ENCODE measurements around the gene PCP4.

The PCP4 gene

GRCh38 chr21:39863111-39863510 lies 4.1 kb upstream of the PCP4 start:
- Histone ChIP-seq H3K9me3 (ENCODE audit: control insufficient read depth, insufficient read depth, low read length) (no peaks in the 10 kb centered on the region), H3K27ac (ENCODE audit: low read length) (no peak overlapping the region), H3K36me3 (ENCODE audit: control insufficient read depth, insufficient read depth, low read length) (no peaks in the 10 kb centered on the region), H3K27me3 (ENCODE audit: control insufficient read depth, insufficient read depth, low read length) (no peaks in the 10 kb centered on the region), H3K4me1 (ENCODE audit: control insufficient read depth, insufficient read depth, low read length) (no peaks in the 10 kb centered on the region), H3K4me3 (ENCODE audit: low read length) (no peak overlapping the region)
- DNase-seq (ENCODE audit: low read depth, low spot score), result no peak
- no CpG with 5 or more reads among the region's 4 CpGs for WGBS (ENCODE audit: insufficient coverage, insufficient read length)

GRCh38 chr21:39866093-39866492 lies 1.1 kb upstream of the PCP4 start:
- H3K4me3 ChIP-seq (ENCODE audit: low read length), result no peak overlapping the region
- DNase-seq (ENCODE audit: low read depth, low spot score), result no peak
- no peaks in the 10 kb centered on the region for H3K4me1 ChIP-seq (ENCODE audit: control insufficient read depth, insufficient read depth, low read length)
- no CpG with 5 or more reads among the region's 10 CpGs for WGBS (ENCODE audit: insufficient coverage, insufficient read length)
- H3K9me3 ChIP-seq (ENCODE audit: control insufficient read depth, insufficient read depth, low read length), result no peaks in the 10 kb centered on the region
- no peaks in the 10 kb centered on the region for H3K27me3 ChIP-seq (ENCODE audit: control insufficient read depth, insufficient read depth, low read length)
- no peaks in the 10 kb centered on the region for H3K36me3 ChIP-seq (ENCODE audit: control insufficient read depth, insufficient read depth, low read length)
- no peak overlapping the region for H3K27ac ChIP-seq (ENCODE audit: low read length)

- no peak overlapping the region for H3K4me3 ChIP-seq (ENCODE audit: low read length)
- no peaks in the 10 kb centered on the region for H3K27me3 ChIP-seq (ENCODE audit: control insufficient read depth, insufficient read depth, low read length)
- H3K4me1 ChIP-seq (ENCODE audit: control insufficient read depth, insufficient read depth, low read length), result no peaks in the 10 kb centered on the region
- no peak for DNase-seq (ENCODE audit: low read depth, low spot score)
- no peaks in the 10 kb centered on the region for H3K36me3 ChIP-seq (ENCODE audit: control insufficient read depth, insufficient read depth, low read length)
- no peak overlapping the region for H3K27ac ChIP-seq (ENCODE audit: low read length)
- WGBS (ENCODE audit: insufficient coverage, insufficient read length), result no CpG with 5 or more reads among the region's 11 CpGs
- no peaks in the 10 kb centered on the region for H3K9me3 ChIP-seq (ENCODE audit: control insufficient read depth, insufficient read depth, low read length)
These were observed 2.0 kb downstream of the PCP4 start for GRCh38 chr21:39869141-39869818.

- no CpG with 5 or more reads among the region's 1 CpG for WGBS (ENCODE audit: insufficient coverage, insufficient read length)
- Histone ChIP-seq H3K4me3 (ENCODE audit: low read length) (no peak overlapping the region), H3K36me3 (ENCODE audit: control insufficient read depth, insufficient read depth, low read length) (no peaks in the 10 kb centered on the region), H3K4me1 (ENCODE audit: control insufficient read depth, insufficient read depth, low read length) (no peaks in the 10 kb centered on the region), H3K27ac (ENCODE audit: low read length) (no peak overlapping the region), H3K27me3 (ENCODE audit: control insufficient read depth, insufficient read depth, low read length) (no peaks in the 10 kb centered on the region), H3K9me3 (ENCODE audit: control insufficient read depth, insufficient read depth, low read length) (no peaks in the 10 kb centered on the region)
- DNase-seq (ENCODE audit: low read depth, low spot score), result no peak
These were observed 6.4 kb downstream of the PCP4 start for GRCh38 chr21:39873687-39874086.

GRCh38 chr21:39874206-39874605 lies 7.0 kb downstream of the PCP4 start:
- H3K27ac ChIP-seq (ENCODE audit: low read length), result no peak overlapping the region
- no peaks in the 10 kb centered on the region for H3K4me1 ChIP-seq (ENCODE audit: control insufficient read depth, insufficient read depth, low read length)
- H3K36me3 ChIP-seq (ENCODE audit: control insufficient read depth, insufficient read depth, low read length), result no peaks in the 10 kb centered on the region
- WGBS (ENCODE audit: insufficient coverage, insufficient read length), result no CpG with 5 or more reads among the region's 8 CpGs
- no peaks in the 10 kb centered on the region for H3K9me3 ChIP-seq (ENCODE audit: control insufficient read depth, insufficient read depth, low read length)
- DNase-seq (ENCODE audit: low read depth, low spot score), result no peak
- H3K4me3 ChIP-seq (ENCODE audit: low read length), result no peak overlapping the region
- no peaks in the 10 kb centered on the region for H3K27me3 ChIP-seq (ENCODE audit: control insufficient read depth, insufficient read depth, low read length)

- H3K27me3 ChIP-seq (ENCODE audit: control insufficient read depth, insufficient read depth, low read length), result no peaks in the 10 kb centered on the region
- H3K4me3 ChIP-seq (ENCODE audit: low read length), result no peak overlapping the region
- no peaks in the 10 kb centered on the region for H3K4me1 ChIP-seq (ENCODE audit: control insufficient read depth, insufficient read depth, low read length)
- no peak for DNase-seq (ENCODE audit: low read depth, low spot score)
- H3K9me3 ChIP-seq (ENCODE audit: control insufficient read depth, insufficient read depth, low read length), result no peaks in the 10 kb centered on the region
- H3K36me3 ChIP-seq (ENCODE audit: control insufficient read depth, insufficient read depth, low read length), result no peaks in the 10 kb centered on the region
- H3K27ac ChIP-seq (ENCODE audit: low read length), result no peak overlapping the region
- WGBS (ENCODE audit: insufficient coverage, insufficient read length), result no CpG with 5 or more reads among the region's 7 CpGs
These were observed 7.5 kb downstream of the PCP4 start for GRCh38 chr21:39874759-39875158.

GRCh38 chr21:39881661-39882060 lies 14.4 kb downstream of the PCP4 start:
- no peaks in the 10 kb centered on the region for H3K36me3 ChIP-seq (ENCODE audit: control insufficient read depth, insufficient read depth, low read length)
- no peaks in the 10 kb centered on the region for H3K27me3 ChIP-seq (ENCODE audit: control insufficient read depth, insufficient read depth, low read length)
- H3K4me3 ChIP-seq (ENCODE audit: low read length), result no peak overlapping the region
- WGBS (ENCODE audit: insufficient coverage, insufficient read length), result no CpG with 5 or more reads among the region's 8 CpGs
- H3K9me3 ChIP-seq (ENCODE audit: control insufficient read depth, insufficient read depth, low read length), result no peaks in the 10 kb centered on the region
- no peaks in the 10 kb centered on the region for H3K4me1 ChIP-seq (ENCODE audit: control insufficient read depth, insufficient read depth, low read length)
- H3K27ac ChIP-seq (ENCODE audit: low read length), result no peak overlapping the region
- no peak for DNase-seq (ENCODE audit: low read depth, low spot score)

GRCh38 chr21:39882151-39882838 lies 15.1 kb downstream of the PCP4 start:
- H3K9me3 ChIP-seq (ENCODE audit: control insufficient read depth, insufficient read depth, low read length), result no peaks in the 10 kb centered on the region
- H3K4me3 ChIP-seq (ENCODE audit: low read length), result no peak overlapping the region
- WGBS (ENCODE audit: insufficient coverage, insufficient read length), result no CpG with 5 or more reads among the region's 13 CpGs
- no peaks in the 10 kb centered on the region for H3K27me3 ChIP-seq (ENCODE audit: control insufficient read depth, insufficient read depth, low read length)
- DNase-seq (ENCODE audit: low read depth, low spot score), result no peak
- H3K4me1 ChIP-seq (ENCODE audit: control insufficient read depth, insufficient read depth, low read length), result no peaks in the 10 kb centered on the region
- no peak overlapping the region for H3K27ac ChIP-seq (ENCODE audit: low read length)
- H3K36me3 ChIP-seq (ENCODE audit: control insufficient read depth, insufficient read depth, low read length), result no peaks in the 10 kb centered on the region

- no peak overlapping the region for H3K27ac ChIP-seq (ENCODE audit: low read length)
- H3K36me3 ChIP-seq (ENCODE audit: control insufficient read depth, insufficient read depth, low read length), result no peaks in the 10 kb centered on the region
- DNase-seq (ENCODE audit: low read depth, low spot score), result no peak
- WGBS (ENCODE audit: insufficient coverage, insufficient read length), result no CpG with 5 or more reads among the region's 3 CpGs
- H3K9me3 ChIP-seq (ENCODE audit: control insufficient read depth, insufficient read depth, low read length), result no peaks in the 10 kb centered on the region
- H3K4me1 ChIP-seq (ENCODE audit: control insufficient read depth, insufficient read depth, low read length), result no peaks in the 10 kb centered on the region
- H3K27me3 ChIP-seq (ENCODE audit: control insufficient read depth, insufficient read depth, low read length), result no peaks in the 10 kb centered on the region
- no peak overlapping the region for H3K4me3 ChIP-seq (ENCODE audit: low read length)
These were observed 15.6 kb downstream of the PCP4 start for GRCh38 chr21:39882839-39883195.

- Histone ChIP-seq H3K36me3 (ENCODE audit: control insufficient read depth, insufficient read depth, low read length) (no peaks in the 10 kb centered on the region), H3K27ac (ENCODE audit: low read length) (no peak overlapping the region), H3K4me1 (ENCODE audit: control insufficient read depth, insufficient read depth, low read length) (no peaks in the 10 kb centered on the region), H3K4me3 (ENCODE audit: low read length) (no peak overlapping the region), H3K27me3 (ENCODE audit: control insufficient read depth, insufficient read depth, low read length) (no peaks in the 10 kb centered on the region), H3K9me3 (ENCODE audit: control insufficient read depth, insufficient read depth, low read length) (no peaks in the 10 kb centered on the region)
- no CpG with 5 or more reads among the region's 17 CpGs for WGBS (ENCODE audit: insufficient coverage, insufficient read length)
- no peak for DNase-seq (ENCODE audit: low read depth, low spot score)
These were observed 18.0 kb downstream of the PCP4 start for GRCh38 chr21:39885119-39885848.

Measured in iPS DF 6.9 (cell line).